ENCODE data around the gene BBIP1.
A peak's percentile ranks its signal among the peaks of the same experiment; 100 is the strongest.
"Not testable (repeated sequence)": the region's sequence is repeated elsewhere in the genome, so short reads cannot be mapped to it uniquely, and the experiment has no call there.

BBIP1 gene

GRCh38 chr10:110885932-110886674, 32.9 kb downstream of the BBIP1 start:
- DNase-seq (ENCODE audit: low read depth), result no peak

GRCh38 chr10:110883924-110884323, 35.1 kb downstream of the BBIP1 start:
- no peak for DNase-seq (ENCODE audit: low read depth)

- no peak for DNase-seq (ENCODE audit: low read depth)
Observed at GRCh38 chr10:110881905-110882304, 37.1 kb downstream of the BBIP1 start.

GRCh38 chr10:110881247-110881646, 37.7 kb downstream of the BBIP1 start:
- no peak for DNase-seq (ENCODE audit: low read depth)

- no peak for DNase-seq (ENCODE audit: low read depth)
Observed at GRCh38 chr10:110880012-110880411, 39.0 kb downstream of the BBIP1 start.

- no peak for DNase-seq (ENCODE audit: low read depth)
Observed at GRCh38 chr10:110876788-110877187, 42.2 kb downstream of the BBIP1 start.

GRCh38 chr10:110876000-110876399, 43.0 kb downstream of the BBIP1 start:
- DNase-seq (ENCODE audit: low read depth), result no peak

- DNase-seq (ENCODE audit: low read depth), result no peak
Observed at GRCh38 chr10:110873951-110874350, 45.0 kb downstream of the BBIP1 start.

- DNase-seq (ENCODE audit: low read depth), result no peak
Observed at GRCh38 chr10:110872984-110873923, 45.7 kb downstream of the BBIP1 start.

- no peak for DNase-seq (ENCODE audit: low read depth)
Observed at GRCh38 chr10:110872145-110872983, 46.6 kb downstream of the BBIP1 start.

GRCh38 chr10:110871298-110872084, 47.5 kb downstream of the BBIP1 start, which contains the start of gene PDCD4:
Gene PDCD4 (plus strand): TSS chr10:110871928. CDS start chr10:110876028, 4,100 bp downstream.
- peak; percentile 83 for DNase-seq (ENCODE audit: low read depth)

GRCh38 chr10:110870823-110871297, 48.1 kb downstream of the BBIP1 start:
- DNase-seq (ENCODE audit: low read depth), result no peak

GRCh38 chr10:110868981-110869380, 50.0 kb downstream of the BBIP1 start:
- no peak for DNase-seq (ENCODE audit: low read depth)

GRCh38 chr10:110867807-110868465, 51.0 kb downstream of the BBIP1 start:
- no peak for DNase-seq (ENCODE audit: low read depth)

GRCh38 chr10:110867011-110867806, 51.8 kb downstream of the BBIP1 start:
- not testable (repeated sequence) for DNase-seq (ENCODE audit: low read depth)

- no peak for DNase-seq (ENCODE audit: low read depth)
Observed at GRCh38 chr10:110865809-110866482, 53.0 kb downstream of the BBIP1 start.

GRCh38 chr10:110865186-110865808, 53.7 kb downstream of the BBIP1 start:
- peak; percentile 49 for DNase-seq (ENCODE audit: low read depth)

- no peak for DNase-seq (ENCODE audit: low read depth)
Observed at GRCh38 chr10:110864662-110865140, 54.3 kb downstream of the BBIP1 start.
